PC-3 (cell line): ENCODE data around the gene PLA2G7.

Experiments
- EZH2 ChIP-seq: fragments of 300-600 bp; sonication (generic); IDR thresholded peaks from one replicate; pipeline ENCODE4 v1.6.1; 2017; ENCODE audit warnings: antibody characterized with exemption, mild to moderate bottlenecking, low read length; ENCODE audit not compliant: unreplicated experiment
- EZH2phosphoT487 ChIP-seq: fragments of 300-600 bp; sonication (generic); IDR thresholded peaks from 2 replicates; pipeline ENCODE4 v1.6.1; 2018; ENCODE audit warnings: mild to moderate bottlenecking, antibody characterized with exemption, low read length, borderline replicate concordance
- TF ChIP-seq, protein P1 (sequence below): fragments of 300-600 bp; sonication (generic); conservative IDR thresholded peaks from 2 replicates; pipeline ENCODE4 v1.5.1; 2017; ENCODE audit warnings: antibody characterized with exemption, low read depth, mild to moderate bottlenecking, low read length

DNA sequence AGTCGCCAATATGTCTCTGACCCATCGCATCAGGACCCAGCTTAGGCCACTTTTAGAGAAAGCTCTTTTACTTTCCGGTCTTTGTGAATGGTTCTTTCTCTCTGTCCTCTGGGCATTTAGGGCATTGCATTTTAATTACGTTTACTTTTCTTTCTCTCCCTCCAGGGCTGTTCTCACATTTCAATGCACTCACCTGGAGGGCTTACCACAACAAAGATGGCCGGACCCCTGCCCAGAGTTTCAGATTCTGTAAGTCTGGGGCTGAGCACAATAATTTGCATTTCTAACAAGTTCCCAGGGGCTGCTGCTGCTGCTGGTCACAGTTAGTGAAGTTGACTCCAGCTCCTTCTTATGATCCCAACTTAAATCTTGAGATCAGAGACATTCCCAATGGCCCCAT lies 14.6 kb upstream of the PLA2G7 start:
- TF ChIP-seq, protein P1, sequence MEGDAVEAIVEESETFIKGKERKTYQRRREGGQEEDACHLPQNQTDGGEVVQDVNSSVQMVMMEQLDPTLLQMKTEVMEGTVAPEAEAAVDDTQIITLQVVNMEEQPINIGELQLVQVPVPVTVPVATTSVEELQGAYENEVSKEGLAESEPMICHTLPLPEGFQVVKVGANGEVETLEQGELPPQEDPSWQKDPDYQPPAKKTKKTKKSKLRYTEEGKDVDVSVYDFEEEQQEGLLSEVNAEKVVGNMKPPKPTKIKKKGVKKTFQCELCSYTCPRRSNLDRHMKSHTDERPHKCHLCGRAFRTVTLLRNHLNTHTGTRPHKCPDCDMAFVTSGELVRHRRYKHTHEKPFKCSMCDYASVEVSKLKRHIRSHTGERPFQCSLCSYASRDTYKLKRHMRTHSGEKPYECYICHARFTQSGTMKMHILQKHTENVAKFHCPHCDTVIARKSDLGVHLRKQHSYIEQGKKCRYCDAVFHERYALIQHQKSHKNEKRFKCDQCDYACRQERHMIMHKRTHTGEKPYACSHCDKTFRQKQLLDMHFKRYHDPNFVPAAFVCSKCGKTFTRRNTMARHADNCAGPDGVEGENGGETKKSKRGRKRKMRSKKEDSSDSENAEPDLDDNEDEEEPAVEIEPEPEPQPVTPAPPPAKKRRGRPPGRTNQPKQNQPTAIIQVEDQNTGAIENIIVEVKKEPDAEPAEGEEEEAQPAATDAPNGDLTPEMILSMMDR, result no peak
- TF ChIP-seq EZH2phosphoT487 (no peak), EZH2 (no peak)
